Adrenal gland (tissue), 5 donors: ENCODE data around the gene MAP4K1.
"Not testable (repeated sequence)": the region's sequence is repeated elsewhere in the genome, so short reads cannot be mapped to it uniquely, and the experiment has no call there.

Experiments used
- CTCF ChIP-seq, 6 experiments: fragments of 450-650 bp in 4 of 6; fragments of 200-600 bp in 2 of 6; sonication (generic) in 1 of 6; IDR thresholded peaks; 1 replicate in 5 of 6; 2 replicates in 1 of 6; pipeline versions ENCODE4 v1.5.1 to v1.8.0; 2016 to 2021; ENCODE audit warnings: antibody characterized with exemption in 6 of 6, mild to moderate bottlenecking in 2 of 6, moderate library complexity in 1 of 6
- POLR2A ChIP-seq, 2 donors: fragments of 450-650 bp; IDR thresholded peaks; one replicate each; pipeline ENCODE4 v1.6.1; 2017; ENCODE audit warnings: antibody characterized with exemption in 2 of 2, mild to moderate bottlenecking in 2 of 2, moderate library complexity in 1 of 2
- donor health status: DM: no; HTN: no; CAD: no.

GRCh38 chr19:38553239-38553638, 64.5 kb downstream of the MAP4K1 start:
- TF ChIP-seq POLR2A, CTCF (IDR thresholded peaks at IDR 0.05): not testable (repeated sequence)
